Measurements from ENCODE around the gene C1QTNF7.

DNA sequence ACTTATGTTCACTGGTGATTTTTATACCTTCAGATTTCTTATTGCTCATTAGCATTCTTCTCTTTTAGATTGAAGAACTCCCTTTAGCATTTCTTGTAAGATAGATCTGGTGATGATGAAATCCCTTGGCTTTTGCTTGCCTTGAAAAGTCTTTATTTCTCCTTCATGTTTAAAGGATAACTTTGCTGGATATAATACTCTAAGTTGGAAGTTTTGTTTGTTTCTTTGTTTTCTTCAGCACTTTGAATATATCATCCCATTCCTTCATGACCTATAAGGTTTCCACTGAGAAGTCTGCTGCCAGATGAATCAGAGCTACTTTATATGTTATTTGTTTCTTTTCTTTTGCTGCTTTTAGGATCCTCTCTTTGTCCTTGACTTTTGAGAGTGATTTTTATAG is 60.3 kb downstream of the C1QTNF7 start:
- TF ChIP-seq RAD21 (IDR thresholded peaks at IDR 0.05; ENCODE audit: low read depth) (no peak), EZH2 (IDR thresholded peaks at IDR 0.05) (no peak), FOSL1 (IDR thresholded peaks at IDR 0.05; ENCODE audit: low read depth) (no peak), CTCF (IDR thresholded peaks at IDR 0.05 in 2 of 3, conservative IDR thresholded peaks at IDR 0.05 in 1 of 3; ENCODE audit: borderline replicate concordance in 1 of 3, insufficient read depth in 1 of 3, low read depth in 2 of 3, low read length in 2 of 3) (no peak), ZNF274 (IDR thresholded peaks at IDR 0.05; ENCODE audit: low read depth, low read length) (no peak), POLR2A (IDR thresholded peaks at IDR 0.05; ENCODE audit: borderline replicate concordance, extremely low read depth, insufficient read depth, insufficient read length) (no peak), POLR2AphosphoS5 (IDR thresholded peaks at IDR 0.05; ENCODE audit: low read depth, low read length) (no peak), ZBTB33 (IDR thresholded peaks at IDR 0.05; ENCODE audit: extremely low read depth, insufficient replicate concordance, low read length) (no peak)
